ENCODE measurements around the gene TSC22D2. TPM values are rescaled to one million over a fixed set of nuclear protein-coding genes. Genes with fewer than 3 reads are reported as not detected.

The TSC22D2 gene
- total and polyA plus RNA-seq, 2 donors from 2014 or later: 13.4 to 25.3 TPM

- no peaks in the 10 kb centered on the region for H3K36me3 ChIP-seq (ENCODE audit: control insufficient read depth in 2 of 3, insufficient read depth in 3 of 3, low read length in 3 of 3)
- intact Hi-C loops (cut with DNase I): no loop called here
- DNase-seq (no peak), FAIRE-seq (no peak)
- TF ChIP-seq, protein P1, sequence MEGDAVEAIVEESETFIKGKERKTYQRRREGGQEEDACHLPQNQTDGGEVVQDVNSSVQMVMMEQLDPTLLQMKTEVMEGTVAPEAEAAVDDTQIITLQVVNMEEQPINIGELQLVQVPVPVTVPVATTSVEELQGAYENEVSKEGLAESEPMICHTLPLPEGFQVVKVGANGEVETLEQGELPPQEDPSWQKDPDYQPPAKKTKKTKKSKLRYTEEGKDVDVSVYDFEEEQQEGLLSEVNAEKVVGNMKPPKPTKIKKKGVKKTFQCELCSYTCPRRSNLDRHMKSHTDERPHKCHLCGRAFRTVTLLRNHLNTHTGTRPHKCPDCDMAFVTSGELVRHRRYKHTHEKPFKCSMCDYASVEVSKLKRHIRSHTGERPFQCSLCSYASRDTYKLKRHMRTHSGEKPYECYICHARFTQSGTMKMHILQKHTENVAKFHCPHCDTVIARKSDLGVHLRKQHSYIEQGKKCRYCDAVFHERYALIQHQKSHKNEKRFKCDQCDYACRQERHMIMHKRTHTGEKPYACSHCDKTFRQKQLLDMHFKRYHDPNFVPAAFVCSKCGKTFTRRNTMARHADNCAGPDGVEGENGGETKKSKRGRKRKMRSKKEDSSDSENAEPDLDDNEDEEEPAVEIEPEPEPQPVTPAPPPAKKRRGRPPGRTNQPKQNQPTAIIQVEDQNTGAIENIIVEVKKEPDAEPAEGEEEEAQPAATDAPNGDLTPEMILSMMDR (IDR thresholded peaks at IDR 0.05; ENCODE audit: borderline replicate concordance, extremely low read depth, insufficient read depth): no peak
- H3K27me3 ChIP-seq (ENCODE audit: control insufficient read depth, insufficient read depth, low read length): no peaks in the 10 kb centered on the region
- no peak overlapping the region for H3K4me3 ChIP-seq (ENCODE audit: low read length in 3 of 3)
- no peaks in the 10 kb centered on the region for H3K9me3 ChIP-seq (ENCODE audit: control insufficient read depth in 2 of 3, insufficient read depth in 1 of 3, low read length in 3 of 3)
- no peaks in the 10 kb centered on the region for H3K4me1 ChIP-seq (ENCODE audit: control insufficient read depth in 2 of 3, insufficient read depth in 2 of 3, low read depth in 1 of 3, low read length in 3 of 3)
- no peak overlapping the region for H3K27ac ChIP-seq (ENCODE audit: low read depth in 2 of 2, low read length in 2 of 2)
- no peak overlapping the region for H3K9ac ChIP-seq (ENCODE audit: low read length in 3 of 3)
Observed at GRCh38 chr3:150390087-150390486, 18.0 kb upstream of the TSC22D2 start.

- DNase-seq: no peak
- H3K4me3 ChIP-seq (ENCODE audit: low read length in 3 of 3): no peak overlapping the region
- FAIRE-seq: no peak
- TF ChIP-seq, protein P1 (IDR thresholded peaks at IDR 0.05; ENCODE audit: borderline replicate concordance, extremely low read depth, insufficient read depth): no peak
- H3K4me1 ChIP-seq (ENCODE audit: control insufficient read depth in 2 of 3, insufficient read depth in 2 of 3, low read depth in 1 of 3, low read length in 3 of 3): no peaks in the 10 kb centered on the region
- H3K27me3 ChIP-seq (ENCODE audit: control insufficient read depth, insufficient read depth, low read length): no peaks in the 10 kb centered on the region
- no peaks in the 10 kb centered on the region for H3K36me3 ChIP-seq (ENCODE audit: control insufficient read depth in 2 of 3, insufficient read depth in 3 of 3, low read length in 3 of 3)
- intact Hi-C loops (cut with DNase I): no loop called here
- no peak overlapping the region for H3K9ac ChIP-seq (ENCODE audit: low read length in 3 of 3)
- H3K9me3 ChIP-seq (ENCODE audit: control insufficient read depth in 2 of 3, insufficient read depth in 1 of 3, low read length in 3 of 3): no peaks in the 10 kb centered on the region
- H3K27ac ChIP-seq (ENCODE audit: low read depth in 2 of 2, low read length in 2 of 2): no peak overlapping the region
Observed at GRCh38 chr3:150391161-150391560, 16.9 kb upstream of the TSC22D2 start.

- intact Hi-C loops (cut with DNase I): no loop called here
- Histone ChIP-seq H3K9ac (ENCODE audit: low read length in 3 of 3) (no peak overlapping the region), H3K4me3 (ENCODE audit: low read length in 3 of 3) (no peak overlapping the region), H3K27ac (ENCODE audit: low read depth in 2 of 2, low read length in 2 of 2) (no peak overlapping the region), H3K4me1 (ENCODE audit: control insufficient read depth in 2 of 3, insufficient read depth in 2 of 3, low read depth in 1 of 3, low read length in 3 of 3) (no peaks in the 10 kb centered on the region), H3K36me3 (ENCODE audit: control insufficient read depth in 2 of 3, insufficient read depth in 3 of 3, low read length in 3 of 3) (no peaks in the 10 kb centered on the region), H3K27me3 (ENCODE audit: control insufficient read depth, insufficient read depth, low read length) (no peaks in the 10 kb centered on the region), H3K9me3 (ENCODE audit: control insufficient read depth in 2 of 3, insufficient read depth in 1 of 3, low read length in 3 of 3) (no peaks in the 10 kb centered on the region)
- TF ChIP-seq, protein P1 (IDR thresholded peaks at IDR 0.05; ENCODE audit: borderline replicate concordance, extremely low read depth, insufficient read depth): no peak
- DNase-seq: no peak
- FAIRE-seq: no peak
Observed at GRCh38 chr3:150393745-150394144, 14.4 kb upstream of the TSC22D2 start.

GRCh38 chr3:150394606-150395005 is 13.5 kb upstream of the TSC22D2 start:
- no peak for FAIRE-seq

More at GRCh38 chr3:150394606-150395005, 13.5 kb upstream of the TSC22D2 start:
- Histone ChIP-seq H3K4me1 (ENCODE audit: control insufficient read depth in 2 of 3, insufficient read depth in 2 of 3, low read depth in 1 of 3, low read length in 3 of 3) (no peaks in the 10 kb centered on the region), H3K27me3 (ENCODE audit: control insufficient read depth, insufficient read depth, low read length) (no peaks in the 10 kb centered on the region), H3K4me3 (ENCODE audit: low read length in 3 of 3) (no peak overlapping the region), H3K9me3 (ENCODE audit: control insufficient read depth in 2 of 3, insufficient read depth in 1 of 3, low read length in 3 of 3) (no peaks in the 10 kb centered on the region), H3K9ac (ENCODE audit: low read length in 3 of 3) (no peak overlapping the region), H3K36me3 (ENCODE audit: control insufficient read depth in 2 of 3, insufficient read depth in 3 of 3, low read length in 3 of 3) (no peaks in the 10 kb centered on the region), H3K27ac (ENCODE audit: low read depth in 2 of 2, low read length in 2 of 2) (no peak overlapping the region)
- DNase-seq: no peak
- TF ChIP-seq, protein P1 (IDR thresholded peaks at IDR 0.05; ENCODE audit: borderline replicate concordance, extremely low read depth, insufficient read depth): no peak
- intact Hi-C loops (cut with DNase I): no loop called here
